Embryonic facial prominence (tissue), 1 donor: ENCODE data around the gene SLC36A1.

ENCODE experiments used
- DNase-seq: peaks from one replicate; pipeline ENCODE4 v3.0.0-alpha.2; 2016; ENCODE audit errors: extremely low spot score

The SLC36A1 gene

DNA sequence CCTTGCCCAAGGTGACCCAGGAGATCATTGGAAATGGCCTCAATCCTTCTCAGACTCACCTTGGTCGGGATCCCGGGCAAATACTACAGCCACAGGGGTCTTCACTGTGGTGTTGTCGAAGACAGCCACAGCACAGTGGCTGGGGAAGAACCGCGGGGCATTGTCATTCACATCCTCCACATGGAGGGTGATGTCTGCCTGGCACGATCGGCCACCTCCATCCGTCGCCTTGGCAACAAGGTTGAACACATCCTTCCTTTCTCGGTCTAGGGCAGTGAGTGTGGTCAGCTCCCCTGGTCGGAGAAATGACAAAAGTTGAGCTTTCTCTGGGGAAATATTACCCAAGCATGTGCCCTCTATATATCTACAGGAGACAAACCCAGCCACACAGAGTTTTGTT is 86.9 kb downstream of the SLC36A1 start:
- DNase-seq = no peak

- no peak for DNase-seq
Measured at GRCh38 chr5:151537044-151537443, 89.6 kb downstream of the SLC36A1 start.

DNA sequence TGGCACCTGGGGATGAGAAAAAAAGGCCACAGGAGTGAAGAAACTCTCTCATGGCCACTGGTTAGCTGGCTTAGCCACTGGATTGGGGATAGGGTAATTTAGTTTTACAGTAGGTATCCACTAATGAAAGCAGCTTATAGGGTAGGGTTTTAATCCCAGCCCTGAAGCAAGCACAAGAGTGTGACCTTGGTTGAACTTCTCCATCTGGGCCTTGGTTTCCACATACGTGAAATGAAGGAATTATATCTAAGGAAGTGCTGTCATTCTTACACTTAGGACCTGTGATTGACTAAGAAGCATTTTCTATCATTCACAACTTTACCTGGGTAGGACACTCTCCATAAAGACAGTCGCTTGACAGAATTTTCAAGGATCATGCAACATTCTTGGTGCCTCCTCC is 94.2 kb downstream of the SLC36A1 start:
- no peak for DNase-seq
